GM19099 (cell line): ENCODE results near the gene MUC15.

Experiments used
- POLR2A ChIP-seq: IDR thresholded peaks from 3 replicates; pipeline ENCODE4 v1.6.1; 2011; ENCODE audit warnings: low read depth; ENCODE audit not compliant: insufficient read length; ENCODE audit errors: extremely low read depth

The MUC15 gene

GRCh38 chr11:26571861-26572654, at the start of gene MUC15:
MUC15 (minus strand) TSS chr11:26572263; CDS start chr11:26567094, 5,169 bp downstream.
- TF ChIP-seq POLR2A, result no peak

GRCh38 chr11:26621132-26621531, 49.1 kb upstream of the MUC15 start:
- TF ChIP-seq POLR2A, result no peak

GRCh38 chr11:26620282-26621045, 48.4 kb upstream of the MUC15 start:
- TF ChIP-seq POLR2A, result no peak

- TF ChIP-seq POLR2A, result no peak
These were observed 46.4 kb upstream of the MUC15 start for GRCh38 chr11:26618441-26618840.

GRCh38 chr11:26613759-26614158, 41.7 kb upstream of the MUC15 start:
- no peak for TF ChIP-seq POLR2A

GRCh38 chr11:26608507-26609146, 36.6 kb upstream of the MUC15 start:
- TF ChIP-seq POLR2A, result no peak

- TF ChIP-seq POLR2A, result no peak
These were observed 35.9 kb upstream of the MUC15 start for GRCh38 chr11:26607725-26608506.

- TF ChIP-seq POLR2A, result no peak
These were observed 27.9 kb upstream of the MUC15 start for GRCh38 chr11:26599876-26600434.

GRCh38 chr11:26599425-26599824, 27.4 kb upstream of the MUC15 start:
- no peak for TF ChIP-seq POLR2A

GRCh38 chr11:26597899-26598298, 25.8 kb upstream of the MUC15 start:
- TF ChIP-seq POLR2A, result no peak

GRCh38 chr11:26593691-26594090, 21.6 kb upstream of the MUC15 start:
- TF ChIP-seq POLR2A, result no peak

GRCh38 chr11:26587073-26587472, 15.0 kb upstream of the MUC15 start:
- TF ChIP-seq POLR2A, result no peak

- no peak for TF ChIP-seq POLR2A
These were observed 12.8 kb upstream of the MUC15 start for GRCh38 chr11:26584818-26585217.

- TF ChIP-seq POLR2A, result no peak
These were observed 11.5 kb upstream of the MUC15 start for GRCh38 chr11:26583550-26583949.
